ENCODE data around the gene TXNL4A. TPM values are rescaled to one million over a fixed set of nuclear protein-coding genes. Genes with fewer than 3 reads are reported as not detected.

The TXNL4A gene
- total RNA-seq, 6 donors from 2014 or later = 11.5 to 101 (median 27.8) TPM

DNA sequence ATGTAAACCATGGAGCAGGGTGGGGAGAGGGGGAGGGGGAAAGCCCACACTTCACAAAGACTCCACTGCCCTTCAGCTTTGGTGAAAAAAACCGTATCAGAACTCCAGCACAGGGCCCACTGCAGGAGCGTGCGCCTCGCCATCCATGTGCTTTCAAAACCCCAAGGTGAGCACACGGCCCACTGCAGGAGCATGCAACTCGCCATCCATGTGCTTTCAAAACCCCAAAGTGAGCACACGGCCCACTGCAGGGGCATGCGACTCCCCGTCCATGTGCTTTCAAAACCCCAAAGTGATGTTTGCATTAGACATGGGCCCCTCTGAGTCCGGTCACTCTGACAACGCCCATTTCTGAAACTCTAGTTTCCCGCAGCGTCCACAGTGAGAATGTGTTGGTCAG lies 7.8 kb downstream of the TXNL4A start:
- ATAC-seq (ENCODE audit: low FRiP score in 2 of 2) (no peak), DNase-seq (no peak)

DNA sequence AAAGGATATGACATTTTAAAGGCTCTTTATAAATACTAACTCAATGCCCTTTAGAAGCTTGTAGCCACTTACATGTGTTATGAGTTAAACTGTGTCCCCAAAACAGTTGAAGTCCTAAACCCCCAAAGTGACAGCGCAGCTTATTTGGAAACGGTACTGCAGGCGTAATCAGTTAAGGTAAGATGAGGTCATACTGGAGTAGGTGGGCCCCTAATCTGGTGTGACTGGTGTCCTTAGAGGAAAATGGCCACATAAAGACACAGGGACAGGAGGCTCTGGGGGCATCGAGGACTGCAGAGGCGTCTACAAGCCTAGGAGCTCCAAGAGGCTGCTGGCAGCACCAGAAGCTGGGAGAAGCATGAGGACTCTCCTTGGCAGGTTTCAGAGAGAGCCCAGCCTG lies 8.5 kb downstream of the TXNL4A start:
- no peak for TF ChIP-seq EP300 (IDR thresholded peaks at IDR 0.05)
- TF ChIP-seq, protein P1, sequence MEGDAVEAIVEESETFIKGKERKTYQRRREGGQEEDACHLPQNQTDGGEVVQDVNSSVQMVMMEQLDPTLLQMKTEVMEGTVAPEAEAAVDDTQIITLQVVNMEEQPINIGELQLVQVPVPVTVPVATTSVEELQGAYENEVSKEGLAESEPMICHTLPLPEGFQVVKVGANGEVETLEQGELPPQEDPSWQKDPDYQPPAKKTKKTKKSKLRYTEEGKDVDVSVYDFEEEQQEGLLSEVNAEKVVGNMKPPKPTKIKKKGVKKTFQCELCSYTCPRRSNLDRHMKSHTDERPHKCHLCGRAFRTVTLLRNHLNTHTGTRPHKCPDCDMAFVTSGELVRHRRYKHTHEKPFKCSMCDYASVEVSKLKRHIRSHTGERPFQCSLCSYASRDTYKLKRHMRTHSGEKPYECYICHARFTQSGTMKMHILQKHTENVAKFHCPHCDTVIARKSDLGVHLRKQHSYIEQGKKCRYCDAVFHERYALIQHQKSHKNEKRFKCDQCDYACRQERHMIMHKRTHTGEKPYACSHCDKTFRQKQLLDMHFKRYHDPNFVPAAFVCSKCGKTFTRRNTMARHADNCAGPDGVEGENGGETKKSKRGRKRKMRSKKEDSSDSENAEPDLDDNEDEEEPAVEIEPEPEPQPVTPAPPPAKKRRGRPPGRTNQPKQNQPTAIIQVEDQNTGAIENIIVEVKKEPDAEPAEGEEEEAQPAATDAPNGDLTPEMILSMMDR (IDR thresholded peaks at IDR 0.05) = no peak
- no peak for TF ChIP-seq POLR2AphosphoS5 (IDR thresholded peaks at IDR 0.05)
- no peak for TF ChIP-seq POLR2A (IDR thresholded peaks at IDR 0.05)
- DNase-seq (no peak), ATAC-seq (ENCODE audit: low FRiP score in 2 of 2) (no peak)
- Histone ChIP-seq H3K9me3 (no peaks in the 10 kb centered on the region), H3K4me3 (no peak overlapping the region), H3K4me1 (peaks cover 0 to 21% (median 11%) of the 10 kb centered on the region in 4 donors), H3K27me3 (no peaks in the 10 kb centered on the region), H3K36me3 (peaks cover 0 to 26% (median 9%) of the 10 kb centered on the region in 4 donors), H3K27ac (no peak overlapping the region)
- 96% methylated on average over 5 of the region's 5 CpGs for whole genome bisulfite sequencing, 2 donors

More for the DNA sequence above, 7.8 kb downstream of the TXNL4A start:
- 88 to 90% methylated on average over 13 of the region's 13 CpGs for WGBS, 2 donors
- H3K9me3 ChIP-seq = no peaks in the 10 kb centered on the region
- peaks cover 0 to 27% (median 8%) of the 10 kb centered on the region in 4 donors for H3K36me3 ChIP-seq
- no peak overlapping the region for H3K4me3 ChIP-seq
- H3K27me3 ChIP-seq = no peaks in the 10 kb centered on the region
- no peak overlapping the region for H3K27ac ChIP-seq
- TF ChIP-seq POLR2AphosphoS5 (IDR thresholded peaks at IDR 0.05) (no peak), POLR2A (IDR thresholded peaks at IDR 0.05) (no peak), EP300 (IDR thresholded peaks at IDR 0.05) (no peak)
- TF ChIP-seq, protein P1 (IDR thresholded peaks at IDR 0.05) = no peak
- H3K4me1 ChIP-seq = peaks cover 0 to 23% (median 11%) of the 10 kb centered on the region in 4 donors

DNA sequence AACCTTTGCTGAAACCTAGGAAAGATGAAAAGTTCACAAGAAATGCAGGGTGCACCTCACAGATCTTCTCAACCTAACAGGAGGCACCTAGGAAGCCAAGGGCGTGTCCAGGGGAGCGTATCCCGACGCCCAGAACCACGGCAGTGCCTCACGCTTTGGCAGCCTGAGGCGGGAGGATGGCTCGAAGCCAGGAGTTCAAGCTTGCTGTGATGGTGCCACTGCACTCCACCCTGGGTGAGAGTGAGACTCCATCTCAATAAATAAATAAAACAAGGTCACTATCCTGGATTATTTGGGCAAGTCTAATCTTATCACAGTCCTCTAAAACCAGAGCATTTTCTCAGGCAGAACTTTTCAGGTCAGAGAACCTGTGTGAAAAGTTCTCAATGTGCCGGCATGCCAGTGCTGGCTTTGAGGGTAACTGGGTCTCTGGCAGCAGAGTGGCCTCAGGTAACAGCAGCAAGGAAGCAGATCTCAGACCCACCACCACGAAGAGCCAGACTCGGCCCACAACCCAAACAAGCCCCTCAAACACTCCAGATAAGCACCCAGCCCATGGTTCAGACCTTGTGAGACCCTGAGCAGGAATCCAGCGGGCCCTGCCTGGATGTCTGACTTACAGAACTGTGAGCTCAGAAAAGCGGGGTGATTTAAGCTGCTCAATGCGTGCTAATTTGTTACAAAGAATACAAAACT lies 12.2 kb downstream of the TXNL4A start:
- no peak overlapping the region for H3K4me3 ChIP-seq
- H3K9me3 ChIP-seq = no peaks in the 10 kb centered on the region
- no peaks in the 10 kb centered on the region for H3K27me3 ChIP-seq
- ATAC-seq (ENCODE audit: low FRiP score in 2 of 2) (no peak), DNase-seq (no peak)
- 85 to 88% methylated on average over 10 to 14 of the region's 14 CpGs for WGBS, 2 donors
- no peak for TF ChIP-seq EP300 (IDR thresholded peaks at IDR 0.05)
- TF ChIP-seq, protein P1 (IDR thresholded peaks at IDR 0.05) = no peak
- TF ChIP-seq POLR2A (IDR thresholded peaks at IDR 0.05) = no peak
- no peak for TF ChIP-seq POLR2AphosphoS5 (IDR thresholded peaks at IDR 0.05)
- H3K36me3 ChIP-seq = peaks cover 10 to 55% (median 31%) of the 10 kb centered on the region in 4 donors
- H3K4me1 ChIP-seq = no peaks in the 10 kb centered on the region
- no peak overlapping the region for H3K27ac ChIP-seq

DNA sequence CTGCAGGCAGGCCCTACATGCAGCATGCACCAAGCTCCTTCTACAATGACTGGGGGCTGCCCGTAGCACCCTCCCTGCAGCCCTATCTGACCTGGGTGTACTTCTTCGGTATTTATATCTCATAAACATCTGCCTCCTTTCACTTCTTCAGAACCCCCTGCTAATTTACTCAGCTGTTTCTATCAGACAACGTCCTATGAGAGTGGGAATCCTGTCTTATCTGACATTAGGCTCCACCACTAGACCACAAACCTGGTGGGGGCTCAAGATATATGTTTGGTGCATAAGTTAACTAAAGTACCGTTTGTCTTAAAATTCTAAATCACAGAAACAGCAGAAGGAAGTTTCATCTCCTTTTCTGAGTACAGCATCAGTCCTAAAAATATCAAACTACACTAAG lies 13.3 kb downstream of the TXNL4A start:
- no peaks in the 10 kb centered on the region for H3K27me3 ChIP-seq
- peaks cover 15 to 66% (median 38%) of the 10 kb centered on the region in 4 donors for H3K36me3 ChIP-seq
- ATAC-seq (ENCODE audit: low FRiP score in 2 of 2) = no peak
- WGBS, 2 donors = 91% methylated on average over 4 of the region's 4 CpGs
- H3K27ac ChIP-seq = no peak overlapping the region
- no peak overlapping the region for H3K4me3 ChIP-seq
- no peaks in the 10 kb centered on the region for H3K9me3 ChIP-seq
- no peak for DNase-seq
- H3K4me1 ChIP-seq = no peaks in the 10 kb centered on the region
- TF ChIP-seq EP300 (IDR thresholded peaks at IDR 0.05) (no peak), POLR2A (IDR thresholded peaks at IDR 0.05) (no peak), POLR2AphosphoS5 (IDR thresholded peaks at IDR 0.05) (no peak)
- TF ChIP-seq, protein P1 (IDR thresholded peaks at IDR 0.05) = no peak
